Suppressor macrophage treated with lipopolysaccharide for 1 hour (primary cell): ENCODE data around the gene GNAL.

Source experiments
- DNase-seq, 3 donors: peaks; one replicate each; pipeline ENCODE4 v3.0.0-alpha.2; 2020 to 2022

Gene GNAL

DNA sequence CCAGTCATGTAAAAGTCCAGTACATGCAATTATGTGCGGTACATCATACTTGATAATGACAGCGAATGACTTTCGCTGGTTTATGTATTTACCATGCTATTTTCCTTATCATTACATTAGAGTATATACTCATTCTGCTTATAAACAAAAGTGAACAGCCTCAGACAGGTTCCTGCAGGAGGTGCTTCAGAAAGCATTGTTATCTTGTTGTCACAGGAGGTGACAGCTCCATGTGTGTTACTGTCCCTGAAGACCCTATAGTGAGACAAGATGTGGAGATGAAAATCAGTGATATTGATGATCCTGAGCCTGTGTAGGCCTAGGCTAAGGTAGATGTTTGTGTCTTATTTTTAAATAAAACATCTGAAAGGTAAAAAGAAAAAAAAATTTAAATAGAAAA, 234.4 kb downstream of the GNAL start:
- no peak for DNase-seq

DNA sequence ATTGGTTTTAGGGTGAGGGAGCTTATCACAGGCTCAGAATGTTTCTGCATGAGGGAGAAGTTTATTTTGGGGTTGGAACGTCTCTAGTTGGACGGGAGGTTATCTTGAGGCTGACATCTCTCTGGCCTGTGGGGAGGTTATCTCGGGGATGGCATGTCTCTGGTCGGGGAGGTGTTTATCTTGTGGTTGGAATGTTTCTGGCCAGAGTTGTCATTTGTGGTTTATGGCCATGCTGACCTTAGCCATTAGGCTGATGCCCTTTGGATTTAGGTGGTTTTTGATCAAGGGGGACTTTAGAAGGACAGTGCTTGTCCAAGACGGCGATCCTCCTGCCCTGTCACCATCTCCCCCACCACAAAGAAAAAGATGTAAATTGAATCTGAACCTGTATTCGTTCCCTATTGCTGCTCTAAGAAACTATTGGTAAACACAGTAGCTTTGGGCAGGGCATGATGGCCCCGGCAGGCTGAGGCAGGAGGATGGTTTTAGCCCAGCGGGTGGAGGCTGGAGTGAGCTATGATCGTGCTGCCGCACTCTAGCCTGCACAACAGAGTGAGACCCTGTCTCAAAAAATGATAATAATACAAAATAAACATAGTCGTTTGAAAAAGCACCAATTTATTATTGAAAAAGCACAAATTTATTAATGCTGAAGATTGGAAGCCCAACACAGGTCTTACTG, 236.9 kb downstream of the GNAL start:
- no peak for DNase-seq

DNA sequence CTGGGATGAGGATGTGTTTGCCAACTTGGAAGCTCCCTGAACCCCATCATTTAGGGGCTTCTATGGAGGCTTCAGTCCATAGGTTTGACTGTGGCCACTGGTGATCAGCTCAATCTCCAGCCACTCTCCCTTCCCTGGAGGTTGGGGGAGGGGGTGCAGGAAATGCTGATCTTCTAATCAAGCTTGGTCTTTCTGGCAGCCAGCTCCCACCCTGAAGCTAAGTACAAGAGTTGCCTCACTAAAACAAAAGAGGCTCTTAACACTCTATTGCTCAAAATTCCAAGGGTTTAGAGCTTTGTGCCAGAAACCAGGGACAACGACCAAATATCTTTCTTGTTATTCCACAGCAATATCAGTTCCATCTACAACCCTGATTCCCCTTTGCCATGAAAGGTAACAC, 238.4 kb downstream of the GNAL start:
- no peak for DNase-seq

DNA sequence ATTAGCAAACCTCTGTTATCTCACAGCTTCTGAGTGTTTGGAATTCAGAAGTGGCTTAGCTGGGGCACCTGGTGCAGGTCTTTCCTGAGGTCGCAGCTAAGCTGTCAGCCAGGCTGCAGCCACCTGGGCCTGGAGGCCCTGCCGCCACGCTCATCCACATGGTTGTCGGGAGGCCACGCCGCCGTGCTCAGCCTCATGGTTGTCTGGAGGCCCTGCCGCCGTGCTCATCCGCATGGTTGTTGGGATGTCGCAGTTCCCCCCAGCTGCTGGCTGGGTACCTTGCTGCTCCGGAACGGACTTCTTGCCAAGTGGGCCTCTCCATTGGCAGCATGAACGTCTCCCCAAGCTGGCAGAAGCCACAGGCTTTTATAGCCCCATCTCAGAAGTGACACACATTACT, 243.3 kb downstream of the GNAL start:
- DNase-seq: no peak
